Measurements from ENCODE around the gene DNAJC1.
"Not testable (repeated sequence)": the region's sequence is repeated elsewhere in the genome, so short reads cannot be mapped to it uniquely, and the experiment has no call there.

DNAJC1 gene

GRCh38 chr10:21719502-21719901 lies 284.0 kb downstream of the DNAJC1 start:
- in situ Hi-C loops (cut with HindIII; ENCODE audit: low pct_ligation_motif_present, low sequenced_read_pairs): no loop called here
- TF ChIP-seq, protein P1, sequence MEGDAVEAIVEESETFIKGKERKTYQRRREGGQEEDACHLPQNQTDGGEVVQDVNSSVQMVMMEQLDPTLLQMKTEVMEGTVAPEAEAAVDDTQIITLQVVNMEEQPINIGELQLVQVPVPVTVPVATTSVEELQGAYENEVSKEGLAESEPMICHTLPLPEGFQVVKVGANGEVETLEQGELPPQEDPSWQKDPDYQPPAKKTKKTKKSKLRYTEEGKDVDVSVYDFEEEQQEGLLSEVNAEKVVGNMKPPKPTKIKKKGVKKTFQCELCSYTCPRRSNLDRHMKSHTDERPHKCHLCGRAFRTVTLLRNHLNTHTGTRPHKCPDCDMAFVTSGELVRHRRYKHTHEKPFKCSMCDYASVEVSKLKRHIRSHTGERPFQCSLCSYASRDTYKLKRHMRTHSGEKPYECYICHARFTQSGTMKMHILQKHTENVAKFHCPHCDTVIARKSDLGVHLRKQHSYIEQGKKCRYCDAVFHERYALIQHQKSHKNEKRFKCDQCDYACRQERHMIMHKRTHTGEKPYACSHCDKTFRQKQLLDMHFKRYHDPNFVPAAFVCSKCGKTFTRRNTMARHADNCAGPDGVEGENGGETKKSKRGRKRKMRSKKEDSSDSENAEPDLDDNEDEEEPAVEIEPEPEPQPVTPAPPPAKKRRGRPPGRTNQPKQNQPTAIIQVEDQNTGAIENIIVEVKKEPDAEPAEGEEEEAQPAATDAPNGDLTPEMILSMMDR (IDR thresholded peaks at IDR 0.05; ENCODE audit: low read depth, low read length, missing control alignments): no peak

GRCh38 chr10:21717437-21718054 lies 286.0 kb downstream of the DNAJC1 start:
- H3K27me3 ChIP-seq (replicated peaks); H3K27ac ChIP-seq; H3K4me3 ChIP-seq (ENCODE audit: low read depth, low read length); DNase-seq; in situ Hi-C loops (cut with HindIII; ENCODE audit: low pct_ligation_motif_present, low sequenced_read_pairs): not testable (repeated sequence)
- peaks cover 12% of the 10 kb centered on the region for H3K36me3 ChIP-seq (replicated peaks)

More at GRCh38 chr10:21719502-21719901, 284.0 kb downstream of the DNAJC1 start:
- Histone ChIP-seq H3K27ac (no peak overlapping the region), H3K27me3 (replicated peaks) (no peaks in the 10 kb centered on the region), H3K36me3 (replicated peaks) (peaks cover 7% of the 10 kb centered on the region), H3K4me3 (ENCODE audit: low read depth, low read length) (no peak overlapping the region)
- DNase-seq: no peak

GRCh38 chr10:21715531-21716195 lies 287.9 kb downstream of the DNAJC1 start:
- TF ChIP-seq, protein P1 (IDR thresholded peaks at IDR 0.05; ENCODE audit: low read depth, low read length, missing control alignments): no peak
- DNase-seq: no peak
- H3K4me3 ChIP-seq (ENCODE audit: low read depth, low read length): no peak overlapping the region
- no peaks in the 10 kb centered on the region for H3K27me3 ChIP-seq (replicated peaks)
- H3K27ac ChIP-seq: no peak overlapping the region
- in situ Hi-C loops (cut with HindIII; ENCODE audit: low pct_ligation_motif_present, low sequenced_read_pairs): no loop called here
- H3K36me3 ChIP-seq (replicated peaks): peaks cover 12% of the 10 kb centered on the region

DNA sequence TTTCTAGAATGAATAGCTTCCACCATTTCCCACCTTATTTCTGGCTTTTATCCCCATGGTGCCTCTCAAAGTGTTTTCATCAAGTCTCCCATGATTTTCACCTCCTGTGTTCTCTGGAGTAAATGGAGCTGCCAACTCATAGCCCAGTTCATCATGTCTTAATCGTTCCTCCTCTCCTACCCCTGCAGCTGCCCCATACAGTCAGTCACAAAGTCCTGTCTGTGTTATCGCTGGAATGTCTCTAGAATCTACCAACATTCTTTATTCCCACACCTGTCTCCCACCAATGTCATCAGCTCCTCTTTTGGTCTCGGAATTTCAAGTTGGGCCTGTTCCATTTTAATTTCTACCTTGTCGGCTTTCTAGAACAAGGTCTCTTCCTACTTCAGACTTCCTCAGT lies 290.6 kb downstream of the DNAJC1 start:
- no peak overlapping the region for H3K27ac ChIP-seq
- H3K27me3 ChIP-seq (replicated peaks): no peaks in the 10 kb centered on the region
- in situ Hi-C loops (cut with HindIII; ENCODE audit: low pct_ligation_motif_present, low sequenced_read_pairs): no loop called here
- H3K4me3 ChIP-seq (ENCODE audit: low read depth, low read length): no peak overlapping the region
- H3K36me3 ChIP-seq (replicated peaks): peaks cover 9% of the 10 kb centered on the region
- DNase-seq: no peak
- TF ChIP-seq, protein P1 (IDR thresholded peaks at IDR 0.05; ENCODE audit: low read depth, low read length, missing control alignments): no peak

GRCh38 chr10:21707498-21707897 lies 296.0 kb downstream of the DNAJC1 start:
- Histone ChIP-seq H3K36me3 (replicated peaks) (no peaks in the 10 kb centered on the region), H3K4me3 (ENCODE audit: low read depth, low read length) (no peak overlapping the region), H3K27ac (no peak overlapping the region), H3K27me3 (replicated peaks) (no peaks in the 10 kb centered on the region)
- no peak for DNase-seq
- in situ Hi-C loops (cut with HindIII; ENCODE audit: low pct_ligation_motif_present, low sequenced_read_pairs): no loop called here
- TF ChIP-seq, protein P1 (IDR thresholded peaks at IDR 0.05; ENCODE audit: low read depth, low read length, missing control alignments): no peak

All from brain microvascular endothelial cell (primary cell).